Brain microvascular endothelial cell (primary cell): Measurements from ENCODE around the gene SECTM1.

ENCODE experiments used
- DNase-seq: peaks from one replicate; pipeline ENCODE4 v3.0.0-alpha.2; 2020
- H3K27ac ChIP-seq: fragments of 250-450 bp; sonication (Bioruptor Pico); 2 replicates; pipeline ENCODE4 v1.5.1; 2020; ENCODE audit warnings: mild to moderate bottlenecking, moderate library complexity
- H3K27me3 ChIP-seq: fragments of 250-450 bp; sonication (Bioruptor Pico); replicated peaks from 2 replicates; pipeline ENCODE4 v1.5.1; 2020; ENCODE audit warnings: mild to moderate bottlenecking
- H3K36me3 ChIP-seq: fragments of 250-450 bp; sonication (Bioruptor Pico); replicated peaks from 2 replicates; pipeline ENCODE4 v1.5.1; 2020; ENCODE audit warnings: mild to moderate bottlenecking
- H3K4me3 ChIP-seq: 2 replicates; pipeline ENCODE4 v1.5.1; 2011; ENCODE audit warnings: low read depth, mild to moderate bottlenecking, control low read depth, low read length, moderate library complexity
- in situ Hi-C: cut with HindIII; loops from 2 replicates; pipeline ENCODE4 v1.10.0; 2017; ENCODE audit warnings: low sequenced_read_pairs, low pct_ligation_motif_present
- TF ChIP-seq, protein P1 (sequence below): IDR thresholded peaks from 2 replicates; pipeline ENCODE4 v1.5.1; 2011; ENCODE audit warnings: low read depth, mild to moderate bottlenecking, moderate library complexity, low read length, control low read depth, inconsistent platforms; ENCODE audit errors: missing control alignments

SECTM1 gene

DNA sequence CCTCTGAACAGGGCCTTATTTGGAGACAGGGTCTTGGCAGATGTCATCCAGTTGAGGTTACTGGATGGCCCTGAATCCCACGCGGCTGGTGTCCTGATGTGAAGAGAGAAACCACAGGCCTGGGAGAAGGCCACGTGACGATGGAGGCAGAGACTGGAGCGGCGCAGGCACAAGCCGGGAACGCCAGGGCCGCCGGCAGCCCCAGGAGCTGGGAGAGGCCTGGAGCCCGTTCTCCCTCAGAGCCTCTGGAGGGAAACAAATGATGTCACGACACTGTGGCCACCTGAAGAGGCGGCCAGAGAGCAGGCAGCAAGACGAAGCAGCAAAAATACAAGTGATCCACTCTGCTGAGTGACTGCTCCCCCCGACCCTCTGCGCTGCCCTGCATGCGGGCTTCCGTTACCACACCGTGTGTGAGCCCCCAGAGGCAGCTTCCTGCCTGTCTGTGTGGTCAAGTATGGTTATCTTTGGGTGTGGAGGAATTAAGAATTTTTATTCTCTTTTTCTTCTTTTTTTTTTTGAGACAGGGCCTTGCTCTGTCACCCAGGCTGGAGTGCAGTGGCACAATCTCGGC lies 27.8 kb downstream of the SECTM1 start:
- in situ Hi-C loops = no loop called here
- H3K4me3 ChIP-seq = no peak overlapping the region
- no peak overlapping the region for H3K27ac ChIP-seq
- TF ChIP-seq, protein P1, sequence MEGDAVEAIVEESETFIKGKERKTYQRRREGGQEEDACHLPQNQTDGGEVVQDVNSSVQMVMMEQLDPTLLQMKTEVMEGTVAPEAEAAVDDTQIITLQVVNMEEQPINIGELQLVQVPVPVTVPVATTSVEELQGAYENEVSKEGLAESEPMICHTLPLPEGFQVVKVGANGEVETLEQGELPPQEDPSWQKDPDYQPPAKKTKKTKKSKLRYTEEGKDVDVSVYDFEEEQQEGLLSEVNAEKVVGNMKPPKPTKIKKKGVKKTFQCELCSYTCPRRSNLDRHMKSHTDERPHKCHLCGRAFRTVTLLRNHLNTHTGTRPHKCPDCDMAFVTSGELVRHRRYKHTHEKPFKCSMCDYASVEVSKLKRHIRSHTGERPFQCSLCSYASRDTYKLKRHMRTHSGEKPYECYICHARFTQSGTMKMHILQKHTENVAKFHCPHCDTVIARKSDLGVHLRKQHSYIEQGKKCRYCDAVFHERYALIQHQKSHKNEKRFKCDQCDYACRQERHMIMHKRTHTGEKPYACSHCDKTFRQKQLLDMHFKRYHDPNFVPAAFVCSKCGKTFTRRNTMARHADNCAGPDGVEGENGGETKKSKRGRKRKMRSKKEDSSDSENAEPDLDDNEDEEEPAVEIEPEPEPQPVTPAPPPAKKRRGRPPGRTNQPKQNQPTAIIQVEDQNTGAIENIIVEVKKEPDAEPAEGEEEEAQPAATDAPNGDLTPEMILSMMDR = no peak
- DNase-seq = no peak
- H3K27me3 ChIP-seq = peaks cover 3% of the 10 kb centered on the region
- H3K36me3 ChIP-seq = no peaks in the 10 kb centered on the region

DNA sequence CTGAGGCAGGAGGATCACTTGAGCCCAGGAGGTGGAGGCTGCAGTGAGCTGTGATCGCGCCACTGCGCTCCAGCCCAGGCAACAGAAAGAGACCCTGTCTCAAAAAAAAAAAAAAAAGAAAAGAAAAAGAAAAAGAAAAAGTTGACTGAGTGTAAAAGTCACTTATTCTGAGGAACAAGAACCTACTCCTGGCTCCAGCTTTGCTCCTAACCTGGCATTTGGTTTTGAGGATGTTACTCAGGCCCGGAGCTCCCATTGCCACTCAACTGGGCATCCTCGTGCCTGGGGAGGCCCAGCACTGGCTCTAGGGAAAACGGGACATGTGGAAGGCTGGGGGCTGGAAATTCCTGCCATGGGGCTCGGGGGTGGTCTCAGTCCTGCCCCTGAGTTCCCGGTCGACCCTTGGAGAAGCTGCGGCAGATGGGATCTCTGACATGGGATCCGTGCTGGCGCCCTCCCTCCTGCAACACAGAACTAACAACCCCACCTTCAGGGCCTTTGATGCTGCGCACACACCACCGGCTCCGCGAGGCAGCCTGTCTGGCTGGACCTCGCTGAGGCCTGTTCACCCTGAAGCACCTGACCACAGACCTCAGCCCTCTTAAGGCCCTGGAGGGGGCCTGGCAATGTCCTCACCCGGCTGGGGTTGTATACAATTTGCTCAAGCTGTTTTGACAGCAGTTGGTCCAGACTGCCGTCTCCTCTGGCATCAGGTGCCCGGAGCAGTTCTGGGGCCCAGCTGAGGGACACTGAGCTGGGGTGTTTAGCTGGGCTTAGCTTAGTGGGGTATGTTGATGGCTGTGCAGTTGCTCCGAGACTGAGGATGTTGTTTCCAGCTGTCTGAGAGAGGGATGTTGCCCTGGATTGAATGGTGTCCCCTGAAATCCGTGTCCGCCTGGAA lies 28.5 kb downstream of the SECTM1 start:
- in situ Hi-C loops = no loop called here
- no peak overlapping the region for H3K4me3 ChIP-seq
- DNase-seq = no peak
- no peaks in the 10 kb centered on the region for H3K36me3 ChIP-seq
- H3K27me3 ChIP-seq = peaks cover 3% of the 10 kb centered on the region
- TF ChIP-seq, protein P1 = no peak
- H3K27ac ChIP-seq = no peak overlapping the region

DNA sequence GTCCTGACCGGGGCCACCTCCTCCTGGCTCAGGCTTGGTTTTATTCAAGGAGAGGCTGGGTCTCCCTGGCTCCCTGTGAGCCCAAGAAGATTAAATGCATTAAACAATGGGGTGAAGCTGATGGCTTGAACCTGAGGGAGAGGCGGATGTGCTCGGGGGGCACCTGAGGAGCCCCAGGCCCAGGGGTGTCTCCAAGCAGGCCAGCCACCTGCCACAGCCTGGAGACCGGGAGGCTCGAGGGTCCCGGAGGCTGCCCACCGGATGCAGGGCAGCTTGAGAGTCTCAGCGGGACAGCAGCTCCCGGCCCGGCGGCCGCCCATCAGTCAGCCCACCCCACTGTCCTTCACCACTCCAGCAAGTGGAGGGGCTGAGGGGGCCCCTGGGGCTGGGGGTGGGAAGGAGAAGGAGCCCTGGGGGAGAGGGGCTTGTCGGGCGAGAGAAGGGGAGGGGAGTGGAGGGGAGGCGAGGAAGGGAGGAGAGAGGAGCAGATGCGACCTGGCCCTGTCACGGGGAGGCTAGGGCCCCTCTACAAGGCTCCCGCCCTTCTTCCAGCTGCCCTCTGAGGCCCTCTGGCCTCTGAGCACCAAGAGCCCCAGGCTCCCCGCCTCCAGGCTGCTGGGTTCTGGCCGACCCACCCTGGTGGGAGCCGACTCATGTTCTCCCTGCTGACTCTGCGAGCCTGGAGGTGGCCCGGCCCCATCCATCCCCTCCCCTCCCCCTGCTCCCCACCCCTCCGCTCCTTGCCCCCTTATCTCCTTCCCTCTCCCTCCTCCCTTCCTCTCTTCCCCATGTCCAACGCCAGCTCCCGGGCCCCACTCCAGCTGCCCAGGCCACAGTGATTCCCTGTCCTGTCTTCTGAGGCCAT lies 29.4 kb downstream of the SECTM1 start:
- TF ChIP-seq, protein P1 = no peak
- in situ Hi-C loops = no loop called here
- Histone ChIP-seq H3K27ac (no peak overlapping the region), H3K4me3 (no peak overlapping the region), H3K36me3 (no peaks in the 10 kb centered on the region), H3K27me3 (peaks cover 3% of the 10 kb centered on the region)
- DNase-seq = no peak

DNA sequence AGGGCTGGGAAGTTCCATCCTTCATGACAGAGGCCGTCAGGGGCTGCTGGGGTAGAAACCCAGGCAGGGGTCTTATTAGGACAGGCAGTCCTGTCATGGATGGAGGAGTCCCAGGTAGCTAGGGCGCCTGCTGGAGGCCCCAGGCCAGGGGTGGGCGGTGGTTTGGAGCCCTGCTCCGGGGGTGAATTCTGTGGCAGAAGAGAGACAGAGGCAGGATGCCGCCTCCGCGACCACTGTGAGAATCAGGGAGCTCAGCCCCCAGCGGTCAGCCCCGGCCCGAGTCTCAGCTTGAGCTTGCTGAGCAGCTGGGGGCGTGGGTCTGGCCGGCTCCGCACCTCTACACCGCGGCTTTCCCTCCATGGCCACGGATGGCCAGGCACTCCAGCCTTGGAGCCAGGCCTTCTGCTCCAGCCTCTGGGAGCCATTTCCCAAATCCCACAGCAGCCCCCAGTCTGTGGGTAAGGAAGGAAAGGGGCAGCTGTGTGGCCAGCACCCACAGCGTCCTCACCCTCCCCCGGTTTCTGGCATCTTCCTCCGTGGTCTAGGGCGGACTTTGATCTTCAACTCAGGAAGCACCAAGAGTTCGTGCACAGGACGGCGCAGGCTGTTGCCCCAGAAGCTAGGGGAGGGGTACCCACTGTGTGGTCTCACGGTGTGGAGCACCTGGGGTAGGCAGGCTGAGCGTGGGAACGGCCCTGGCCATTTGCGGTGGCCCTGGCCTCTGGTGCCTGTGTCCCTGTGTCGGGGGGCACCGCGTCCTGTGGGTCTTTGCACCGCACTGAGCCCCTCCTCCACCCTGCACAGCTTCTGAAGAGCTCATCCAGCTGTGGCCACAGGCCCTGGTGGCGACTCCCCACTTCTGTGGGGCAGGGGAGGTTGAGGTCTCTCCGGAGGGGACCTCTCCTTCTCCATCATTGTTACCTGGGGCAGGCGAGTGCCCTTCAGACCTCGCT lies 30.3 kb downstream of the SECTM1 start:
- no peak overlapping the region for H3K4me3 ChIP-seq
- H3K36me3 ChIP-seq = no peaks in the 10 kb centered on the region
- DNase-seq = no peak
- in situ Hi-C loops = no loop called here
- TF ChIP-seq, protein P1 = no peak
- H3K27me3 ChIP-seq = no peaks in the 10 kb centered on the region
- H3K27ac ChIP-seq = no peak overlapping the region

DNA sequence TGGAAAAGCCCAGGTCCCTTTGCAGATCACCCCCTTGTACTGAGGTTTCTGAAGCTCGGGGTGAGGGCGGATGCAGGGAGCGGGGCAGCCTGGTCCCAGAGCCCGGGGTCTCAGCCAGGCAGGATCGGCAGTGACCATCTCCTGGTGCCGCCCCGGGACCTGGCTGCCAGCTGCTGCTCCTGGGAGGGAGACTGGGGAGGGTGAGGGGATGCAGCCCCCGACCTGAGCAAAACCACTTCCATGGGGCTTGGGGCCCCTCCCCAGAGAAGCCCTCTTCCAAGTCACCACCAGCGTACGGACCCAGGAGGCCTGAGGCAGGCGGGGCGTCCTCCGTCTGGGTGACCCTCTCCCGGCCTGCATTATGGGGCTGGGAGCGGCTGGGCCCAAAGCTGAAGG lies 31.0 kb downstream of the SECTM1 start:
- TF ChIP-seq, protein P1 = no peak
- DNase-seq = no peak
- Histone ChIP-seq H3K27me3 (no peaks in the 10 kb centered on the region), H3K36me3 (no peaks in the 10 kb centered on the region), H3K27ac (no peak overlapping the region), H3K4me3 (no peak overlapping the region)
- in situ Hi-C loops = no loop called here
